MM.1S (cell line): ENCODE measurements around the gene ID1.
"Not testable (repeated sequence)": the region's sequence is repeated elsewhere in the genome, so short reads cannot be mapped to it uniquely, and the experiment has no call there.

Experiments
- DNase-seq: peaks from one replicate; pipeline ENCODE4 v3.0.0-alpha.2; 2015
- H2AFZ ChIP-seq: fragments of 300-600 bp; sonication (generic); 2 replicates; pipeline ENCODE4 v1.6.0; 2016; ENCODE audit warnings: antibody characterized with exemption, low read length
- H3F3A ChIP-seq: fragments of 300-600 bp; sonication (generic); 2 replicates; pipeline ENCODE4 v1.6.1; 2016; ENCODE audit warnings: mild to moderate bottlenecking, antibody characterized with exemption, low read length, moderate library complexity, mixed read lengths; ENCODE audit not compliant: insufficient read depth
- H3K27ac ChIP-seq: fragments of 300-600 bp; sonication (generic); 2 replicates; pipeline ENCODE4 v1.5.1; 2016; ENCODE audit warnings: mild to moderate bottlenecking, low read length
- H3K27me3 ChIP-seq: fragments of 300-600 bp; sonication (generic); replicated peaks from 2 replicates; pipeline ENCODE4 v1.6.0; 2016; ENCODE audit warnings: low read length; ENCODE audit not compliant: insufficient read depth
- H3K36me3 ChIP-seq: fragments of 300-600 bp; sonication (generic); replicated peaks from 2 replicates; pipeline ENCODE4 v1.6.1; 2016; ENCODE audit warnings: mild to moderate bottlenecking, low read length, mixed read lengths; ENCODE audit not compliant: insufficient read depth
- H3K4me1 ChIP-seq: fragments of 300-600 bp; sonication (generic); 2 replicates; pipeline ENCODE4 v1.6.1; 2016; ENCODE audit warnings: low read length, mixed read lengths
- H3K4me2 ChIP-seq: fragments of 300-600 bp; sonication (generic); 2 replicates; pipeline ENCODE4 v1.6.0; 2016; ENCODE audit warnings: low read depth, low read length
- H3K4me3 ChIP-seq: fragments of 300-600 bp; sonication (generic); 2 replicates; pipeline ENCODE4 v1.5.1; 2016; ENCODE audit warnings: low read length, mixed read lengths
- H3K79me2 ChIP-seq: fragments of 300-600 bp; sonication (generic); 2 replicates; pipeline ENCODE4 v1.6.1; 2016; ENCODE audit warnings: mixed run types, low read length, mixed read lengths
- H3K9ac ChIP-seq: fragments of 300-600 bp; sonication (generic); 2 replicates; pipeline ENCODE4 v1.6.1; 2016; ENCODE audit warnings: low read length, mixed read lengths
- H3K9me2 ChIP-seq: fragments of 300-600 bp; sonication (generic); replicated peaks from 2 replicates; pipeline ENCODE4 v1.6.1; 2016; ENCODE audit warnings: mild to moderate bottlenecking, low read length, mixed read lengths; ENCODE audit not compliant: insufficient read depth
- H3K9me3 ChIP-seq: fragments of 300-600 bp; sonication (generic); replicated peaks from 2 replicates; pipeline ENCODE4 v1.6.1; 2016; ENCODE audit warnings: mild to moderate bottlenecking, low read length, mixed read lengths; ENCODE audit not compliant: insufficient read depth
- H4K20me1 ChIP-seq: fragments of 300-600 bp; sonication (generic); 2 replicates; pipeline ENCODE4 v1.6.1; 2016; ENCODE audit warnings: mild to moderate bottlenecking, low read length, moderate library complexity, mixed read lengths; ENCODE audit not compliant: insufficient read depth
- CTCF ChIP-seq: fragments of 300-600 bp; sonication (generic); IDR thresholded peaks from 2 replicates; pipeline ENCODE4 v1.5.1; 2016; ENCODE audit warnings: antibody characterized with exemption, low read length, mixed read lengths
- EZH2 ChIP-seq: fragments of 300-600 bp; sonication (generic); optimal IDR thresholded peaks from 2 replicates; pipeline ENCODE3; 2017; ENCODE audit warnings: low read depth, mild to moderate bottlenecking, antibody characterized with exemption, low read length, mixed read lengths
- EZH2phosphoT487 ChIP-seq: fragments of 300-600 bp; sonication (generic); IDR thresholded peaks from 2 replicates; pipeline ENCODE4 v1.6.1; 2018; ENCODE audit warnings: antibody characterized with exemption, low read length

The ID1 gene

GRCh38 chr20:31572042-31572700 lies 32.9 kb upstream of the ID1 start:
- peaks cover 35% of the 10 kb centered on the region for H3F3A ChIP-seq
- DNase-seq: peak; percentile 60
- H3K4me1 ChIP-seq: peaks cover 38% of the 10 kb centered on the region

GRCh38 chr20:31572701-31573554 lies 32.2 kb upstream of the ID1 start:
- Histone ChIP-seq H3K27ac (peak overlapping the region; percentile 91), H4K20me1 (no peaks in the 10 kb centered on the region), H3F3A (peaks cover 28% of the 10 kb centered on the region), H3K4me1 (peaks cover 30% of the 10 kb centered on the region), H3K27me3 (no peaks in the 10 kb centered on the region), H2AFZ (peak overlapping the region; percentile 69), H3K4me2 (peak overlapping the region; percentile 97), H3K79me2 (peaks cover 6% of the 10 kb centered on the region; the same call in 1 of the 2 replicates), H3K9me3 (no peaks in the 10 kb centered on the region), H3K36me3 (no peaks in the 10 kb centered on the region; the same call in 1 of the 2 replicates), H3K9ac (peak overlapping the region; percentile 79), H3K9me2 (no peaks in the 10 kb centered on the region), H3K4me3 (peak overlapping the region; percentile 83)
- peak; percentile 94 for DNase-seq
- no peak for TF ChIP-seq EZH2phosphoT487
- no peak for TF ChIP-seq EZH2
- no peak for TF ChIP-seq CTCF

More at GRCh38 chr20:31572042-31572700, 32.9 kb upstream of the ID1 start:
- Histone ChIP-seq H3K4me2 (peak overlapping the region; percentile 97), H4K20me1 (no peaks in the 10 kb centered on the region), H2AFZ (peak overlapping the region; percentile 40; the same call in 1 of the 2 replicates), H3K4me3 (peak overlapping the region; percentile 66), H3K36me3 (no peaks in the 10 kb centered on the region; the same call in 1 of the 2 replicates), H3K27ac (peak overlapping the region; percentile 91), H3K9ac (peak overlapping the region; percentile 70), H3K9me3 (no peaks in the 10 kb centered on the region), H3K9me2 (no peaks in the 10 kb centered on the region), H3K79me2 (peaks cover 6% of the 10 kb centered on the region; the same call in 1 of the 2 replicates), H3K27me3 (no peaks in the 10 kb centered on the region)
- TF ChIP-seq EZH2phosphoT487 (no peak), CTCF (no peak), EZH2 (no peak)

- H3K4me1 ChIP-seq: peaks cover 22% of the 10 kb centered on the region
- H3K27me3 ChIP-seq: no peaks in the 10 kb centered on the region
- no peaks in the 10 kb centered on the region for H4K20me1 ChIP-seq
- peaks cover 23% of the 10 kb centered on the region for H3F3A ChIP-seq
- H3K9me2 ChIP-seq: no peaks in the 10 kb centered on the region
- peaks cover under 1% of the 10 kb centered on the region; the same call in 1 of the 2 replicates for H3K79me2 ChIP-seq
- H2AFZ ChIP-seq: peak overlapping the region; percentile 69
- H3K4me3 ChIP-seq: peak overlapping the region; percentile 83
- peak overlapping the region; percentile 91 for H3K4me2 ChIP-seq
- TF ChIP-seq EZH2 (no peak), EZH2phosphoT487 (no peak), CTCF (no peak)
- H3K9me3 ChIP-seq: no peaks in the 10 kb centered on the region
- no peaks in the 10 kb centered on the region; the same call in 1 of the 2 replicates for H3K36me3 ChIP-seq
- H3K27ac ChIP-seq: peak overlapping the region; percentile 34; the same call in 1 of the 2 replicates
- H3K9ac ChIP-seq: peak overlapping the region; percentile 79
- DNase-seq: no peak
Observed at GRCh38 chr20:31573555-31574321, 31.4 kb upstream of the ID1 start.

DNA sequence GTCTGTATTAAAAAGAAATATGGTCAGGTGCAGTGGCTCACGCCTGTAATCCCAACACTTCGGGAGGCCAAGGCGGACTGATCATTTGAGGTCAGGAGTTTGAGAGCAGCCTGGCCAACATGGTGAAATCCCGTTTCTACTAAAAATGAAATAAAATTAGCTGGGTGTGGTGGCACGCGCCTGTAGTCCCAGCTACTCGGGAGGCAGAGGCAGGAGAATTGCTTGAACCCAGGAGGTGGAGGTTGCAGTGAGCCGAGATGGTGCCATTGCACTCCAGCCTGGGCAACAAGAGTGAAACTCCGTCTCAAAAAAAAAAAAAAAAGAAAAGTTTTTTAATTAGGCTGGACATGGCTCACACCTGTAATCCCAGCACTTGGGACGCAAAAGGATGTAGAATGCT lies 30.1 kb upstream of the ID1 start:
- H3F3A ChIP-seq: peaks cover 21% of the 10 kb centered on the region
- not testable (repeated sequence) for H3K9me2 ChIP-seq

More for the DNA sequence above, 30.1 kb upstream of the ID1 start:
- peaks cover 15% of the 10 kb centered on the region for H3K4me1 ChIP-seq
- not testable (repeated sequence) for H3K4me2 ChIP-seq, H2AFZ ChIP-seq, H3K27ac ChIP-seq, H3K79me2 ChIP-seq, H4K20me1 ChIP-seq, H3K4me3 ChIP-seq, H3K36me3 ChIP-seq, H3K9ac ChIP-seq, H3K27me3 ChIP-seq, DNase-seq, H3K9me3 ChIP-seq
